Measurements from ENCODE around the gene SIL1. TPM values are rescaled to one million over a fixed set of nuclear protein-coding genes. Genes with fewer than 3 reads are reported as not detected.

SIL1 gene
- total and polyA plus RNA-seq, 2 of the 4 experiments (the other 2 are of a cell fraction) = 56.1 to 66.0 TPM

GRCh38 chr5:139140591-139141071 lies 57.5 kb downstream of the SIL1 start:
- H3K18ac ChIP-seq (ENCODE audit: low read depth, low read length) = no peak overlapping the region
- BruUV-seq (replicated peaks) = no TSS peak
- H3K79me1 ChIP-seq (ENCODE audit: low read depth in 1 of 2, low read length in 2 of 2) = peaks cover 7 to 43% of the 10 kb centered on the region in 2 experiments; a peak in 3 of 4 replicates
- H4K20me1 ChIP-seq (ENCODE audit: insufficient read depth, low read length) = peaks cover 34% of the 10 kb centered on the region; the same call in 1 of the 2 replicates
- H3K23ac ChIP-seq (ENCODE audit: low read depth, low read length) = no peak overlapping the region
- no peak overlapping the region for H3K4me3 ChIP-seq (ENCODE audit: insufficient read depth, low read depth, low read length)
- 40% methylated on average over 1 of the region's 6 CpGs; no CpG with 5 or more reads in 1 of the 2 experiments for WGBS, 2 experiments (ENCODE audit: extremely low coverage in 2 of 2, insufficient read length in 1 of 2)
- no peaks in the 10 kb centered on the region for H3K9me3 ChIP-seq (ENCODE audit: control insufficient read depth, insufficient read depth, low read length)
- ATAC-seq (ENCODE audit: low read depth) (no peak), DNase-seq (peak; percentile 30)
- H3K27me3 ChIP-seq (ENCODE audit: control insufficient read depth, insufficient read depth, low read length) = no peaks in the 10 kb centered on the region
- H4K5ac ChIP-seq (ENCODE audit: low read depth, low read length) = no peak overlapping the region; the same call in 1 of the 2 replicates
- ChIA-PET CTCF (interaction anchor here (0.6 kb wide), 3 partner anchors 9 to 164 kb away, joined by 3 to 4 read pairs (median 3); no protein-coding TSS in a partner anchor), POLR2A (ENCODE audit: unreplicated experiment) (no interaction called here)
- no peak overlapping the region for H3K27ac ChIP-seq (ENCODE audit: insufficient read depth, low read length)
- TF ChIP-seq FOS (IDR thresholded peaks at IDR 0.05; ENCODE audit: low read depth, low read length) (no peak), SMC3 (IDR thresholded peaks at IDR 0.05; ENCODE audit: low read depth, low read length) (no peak), NFE2L2 (IDR thresholded peaks at IDR 0.05; ENCODE audit: low read depth, low read length) (no peak), ELK1 (IDR thresholded peaks at IDR 0.05; ENCODE audit: borderline replicate concordance, low read depth, low read length) (no peak), MAZ (IDR thresholded peaks at IDR 0.05; ENCODE audit: borderline replicate concordance, low read depth, low read length) (no peak)
- H2AFZ ChIP-seq (replicated peaks; ENCODE audit: low read length, poor library complexity) = no peak overlapping the region
- H3K4ac ChIP-seq (ENCODE audit: low read depth, low read length) = no peak overlapping the region
- peaks cover 18% of the 10 kb centered on the region for H3K4me1 ChIP-seq (ENCODE audit: control insufficient read depth, insufficient read depth, low read length)
- H2BK120ac ChIP-seq (ENCODE audit: low read depth, low read length) = no peak overlapping the region
- no peak overlapping the region for H3K56ac ChIP-seq (ENCODE audit: extremely low read depth, insufficient read depth, low read length)
- H3K4me2 ChIP-seq (ENCODE audit: low read depth, low read length) = no peak overlapping the region
- no peak overlapping the region for H2BK5ac ChIP-seq (ENCODE audit: low read depth, low read length, poor library complexity, severe bottlenecking)
- no peak overlapping the region; the same call in 1 of the 2 replicates for H2AK5ac ChIP-seq (ENCODE audit: low read depth, low read length)
- H3K36me3 ChIP-seq (ENCODE audit: control insufficient read depth, insufficient read depth, low read length) = no peaks in the 10 kb centered on the region
- H4K8ac ChIP-seq (ENCODE audit: low read depth in 2 of 2, low read length in 2 of 2) = no peak overlapping the region
- no peak overlapping the region for H3K9ac ChIP-seq (ENCODE audit: low read depth, low read length)
- no peak overlapping the region for H2AK9ac ChIP-seq (replicated peaks; ENCODE audit: low read depth, low read length, poor library complexity)
- dilution Hi-C loops (cut with HindIII; ENCODE audit: low sequenced_read_pairs, unreplicated experiment) (no loop called here), intact Hi-C loops (cut with micrococcal nuclease) (no loop called here), in situ Hi-C loops (cut with MboI; ENCODE audit: low sequenced_read_pairs) (no loop called here)
- no peak overlapping the region for H2BK20ac ChIP-seq (ENCODE audit: low read depth, low read length)
- H2BK15ac ChIP-seq (ENCODE audit: low read depth, low read length) = no peak overlapping the region
- no peak overlapping the region; the same call in 1 of the 2 replicates for H3K14ac ChIP-seq (replicated peaks; ENCODE audit: low read depth, low read length)
- H3K9me1 ChIP-seq (ENCODE audit: insufficient read depth, low read length) = peaks cover 13% of the 10 kb centered on the region
- no peak overlapping the region for H4K91ac ChIP-seq (ENCODE audit: insufficient read depth, low read depth, low read length)
